Measurements from ENCODE around the gene AATF.

Gene AATF

DNA sequence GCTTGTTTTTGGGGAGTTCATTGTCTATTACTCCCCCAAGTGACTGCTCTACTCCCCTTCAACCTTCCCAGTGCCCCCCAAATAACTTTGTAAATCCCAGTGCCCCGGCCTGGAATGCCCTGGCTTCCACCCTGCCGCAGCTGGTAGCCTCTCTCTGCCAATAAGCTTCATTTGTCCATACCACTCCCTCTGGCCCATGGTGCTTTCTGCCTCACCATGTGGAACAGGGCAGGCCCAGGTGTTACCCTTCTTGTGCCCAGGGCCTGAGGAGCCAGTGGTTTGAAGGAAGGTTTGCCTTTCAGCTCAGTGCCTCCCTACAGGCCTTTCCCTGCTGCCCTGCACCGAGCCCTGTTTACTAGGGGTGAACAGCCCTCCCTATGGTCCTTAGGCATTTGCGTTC, 134.2 kb downstream of the AATF start:
- TF ChIP-seq, protein P1, sequence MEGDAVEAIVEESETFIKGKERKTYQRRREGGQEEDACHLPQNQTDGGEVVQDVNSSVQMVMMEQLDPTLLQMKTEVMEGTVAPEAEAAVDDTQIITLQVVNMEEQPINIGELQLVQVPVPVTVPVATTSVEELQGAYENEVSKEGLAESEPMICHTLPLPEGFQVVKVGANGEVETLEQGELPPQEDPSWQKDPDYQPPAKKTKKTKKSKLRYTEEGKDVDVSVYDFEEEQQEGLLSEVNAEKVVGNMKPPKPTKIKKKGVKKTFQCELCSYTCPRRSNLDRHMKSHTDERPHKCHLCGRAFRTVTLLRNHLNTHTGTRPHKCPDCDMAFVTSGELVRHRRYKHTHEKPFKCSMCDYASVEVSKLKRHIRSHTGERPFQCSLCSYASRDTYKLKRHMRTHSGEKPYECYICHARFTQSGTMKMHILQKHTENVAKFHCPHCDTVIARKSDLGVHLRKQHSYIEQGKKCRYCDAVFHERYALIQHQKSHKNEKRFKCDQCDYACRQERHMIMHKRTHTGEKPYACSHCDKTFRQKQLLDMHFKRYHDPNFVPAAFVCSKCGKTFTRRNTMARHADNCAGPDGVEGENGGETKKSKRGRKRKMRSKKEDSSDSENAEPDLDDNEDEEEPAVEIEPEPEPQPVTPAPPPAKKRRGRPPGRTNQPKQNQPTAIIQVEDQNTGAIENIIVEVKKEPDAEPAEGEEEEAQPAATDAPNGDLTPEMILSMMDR (conservative IDR thresholded peaks at IDR 0.05) = no peak
- TF ChIP-seq ZFX (IDR thresholded peaks at IDR 0.05) = no peak
- no peak overlapping the region for H3K27ac ChIP-seq

DNA sequence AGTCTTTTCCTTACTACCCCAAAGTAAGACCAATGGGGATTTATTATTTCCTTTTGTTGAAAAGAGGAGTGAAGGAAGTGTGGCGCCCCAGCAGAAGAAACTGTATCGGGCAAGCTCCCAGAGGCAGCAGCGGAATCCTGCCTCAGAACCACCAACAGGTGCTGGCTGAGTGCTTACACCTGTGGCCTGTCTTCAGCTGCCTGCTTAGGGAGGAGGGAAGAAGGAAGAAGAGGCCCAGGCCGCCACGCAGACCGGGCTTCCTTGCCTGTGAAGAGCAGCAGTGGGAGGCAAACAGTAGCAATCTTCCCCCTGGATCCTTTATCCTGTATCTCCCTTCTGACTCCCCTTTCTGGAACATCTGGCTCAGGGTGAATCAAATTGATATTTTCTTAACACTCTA, 134.7 kb downstream of the AATF start:
- no peak for TF ChIP-seq ZFX (IDR thresholded peaks at IDR 0.05)
- TF ChIP-seq, protein P1 (conservative IDR thresholded peaks at IDR 0.05) = no peak
- H3K27ac ChIP-seq = no peak overlapping the region

DNA sequence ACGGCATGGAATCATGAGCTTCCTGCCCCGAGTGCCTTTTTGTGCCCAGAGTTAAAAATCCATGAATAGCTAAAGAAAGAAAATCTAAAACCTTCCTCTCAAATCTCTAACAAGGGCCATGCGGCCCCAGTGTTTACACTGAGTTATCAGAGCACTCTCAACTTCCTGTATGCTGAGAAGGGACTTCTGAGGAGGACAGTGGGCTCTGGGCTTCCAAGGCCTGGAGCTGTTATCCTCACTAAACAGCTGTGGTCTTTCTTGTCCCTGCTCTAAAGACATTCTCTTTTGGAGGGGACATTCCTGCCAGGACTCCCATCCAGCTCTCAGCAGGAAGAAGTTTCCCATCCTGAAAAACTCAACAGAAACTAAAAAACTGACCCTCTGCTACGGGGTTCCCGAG, 135.6 kb downstream of the AATF start:
- TF ChIP-seq, protein P1 (conservative IDR thresholded peaks at IDR 0.05) = no peak
- TF ChIP-seq ZFX (IDR thresholded peaks at IDR 0.05) = no peak
- H3K27ac ChIP-seq = no peak overlapping the region

DNA sequence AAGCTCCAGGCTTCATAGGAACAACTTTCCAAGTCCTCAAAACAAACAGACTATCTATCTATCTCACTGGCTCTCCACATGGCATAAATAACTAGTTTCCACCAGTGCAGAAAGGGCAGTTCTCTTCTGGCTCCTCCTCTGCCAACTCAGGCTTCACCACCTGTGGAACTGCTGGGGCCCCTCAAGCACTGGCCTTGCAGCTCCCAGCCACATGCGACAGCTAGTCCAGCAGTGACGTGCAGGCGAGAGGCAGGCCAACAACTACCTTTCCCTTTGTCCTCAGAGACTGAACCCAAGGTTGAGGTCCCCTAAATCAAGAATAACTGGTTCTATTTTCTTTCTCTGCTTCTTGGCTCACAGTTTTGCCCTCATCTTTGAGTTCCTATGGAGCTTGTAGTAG, 137.6 kb downstream of the AATF start:
- H3K27ac ChIP-seq = no peak overlapping the region
- no peak for TF ChIP-seq ZFX (IDR thresholded peaks at IDR 0.05)
- TF ChIP-seq, protein P1 (conservative IDR thresholded peaks at IDR 0.05) = no peak

DNA sequence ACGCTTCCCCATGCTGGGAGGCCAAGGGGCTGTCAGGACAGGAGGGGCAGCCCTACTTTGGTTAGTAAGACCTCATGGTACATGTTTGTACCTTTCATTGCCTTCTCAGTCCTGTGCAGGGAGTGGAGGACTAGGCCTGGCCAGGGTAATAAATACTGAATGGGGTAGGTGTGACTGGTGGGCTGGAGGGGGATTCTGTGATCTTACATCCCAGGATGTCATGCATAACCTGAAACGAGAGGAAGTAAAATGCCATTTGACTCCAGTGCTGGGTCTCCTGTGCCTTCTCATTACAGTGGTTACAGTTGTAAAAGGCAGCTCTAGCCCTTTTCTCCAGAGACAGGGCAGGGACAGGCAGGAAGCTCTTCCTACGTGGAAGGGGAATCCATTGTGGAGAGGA, 138.2 kb downstream of the AATF start:
- no peak overlapping the region for H3K27ac ChIP-seq
- TF ChIP-seq ZFX (IDR thresholded peaks at IDR 0.05) = no peak
- TF ChIP-seq, protein P1 (conservative IDR thresholded peaks at IDR 0.05) = no peak

DNA sequence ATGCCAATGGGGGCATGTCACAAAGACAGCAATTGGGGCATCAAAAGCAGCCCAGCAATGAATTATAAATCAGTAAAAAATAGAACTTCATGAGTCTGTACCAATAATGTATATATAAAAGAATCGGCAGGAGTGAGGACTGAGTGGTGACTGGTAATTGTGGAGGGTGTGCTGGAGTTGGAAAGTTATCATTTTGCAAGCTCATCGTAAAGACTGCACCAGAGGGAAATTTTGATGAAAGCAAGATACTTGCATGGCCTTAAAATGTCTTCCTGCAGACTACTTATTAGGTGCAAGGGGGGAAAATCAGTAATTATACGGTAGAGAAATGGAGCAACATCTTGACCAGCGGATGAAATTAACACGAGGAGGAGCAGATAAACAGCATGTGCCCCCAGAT, 138.9 kb downstream of the AATF start:
- no peak overlapping the region for H3K27ac ChIP-seq
- TF ChIP-seq, protein P1 (conservative IDR thresholded peaks at IDR 0.05) = no peak
- no peak for TF ChIP-seq ZFX (IDR thresholded peaks at IDR 0.05)

DNA sequence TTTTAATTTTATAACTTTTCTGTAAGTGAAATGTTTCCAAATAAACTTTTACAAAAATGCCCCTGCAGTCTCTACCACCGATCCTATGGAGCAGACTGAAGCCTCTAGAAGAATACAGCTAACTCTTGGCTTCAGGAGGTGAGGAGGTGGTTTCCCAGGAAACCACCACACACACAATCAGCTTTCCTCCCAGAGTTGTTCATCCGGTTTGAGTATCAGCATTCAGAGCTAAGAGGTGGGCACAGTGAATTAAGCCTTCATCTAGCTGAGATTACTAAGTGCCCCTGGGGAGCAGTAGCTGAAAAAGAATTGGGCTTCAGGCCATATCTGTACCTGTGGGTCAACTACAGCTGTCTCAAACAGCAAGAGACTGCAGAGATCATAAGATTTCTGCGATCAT, 139.7 kb downstream of the AATF start:
- H3K27ac ChIP-seq = no peak overlapping the region
- TF ChIP-seq ZFX (IDR thresholded peaks at IDR 0.05) = no peak
- TF ChIP-seq, protein P1 (conservative IDR thresholded peaks at IDR 0.05) = no peak

Measured in C4-2B (cell line).